A549 (cell line): ENCODE results near the gene TRPV4.

Experiments
- CTCF ChIP-seq: fragments of >200 bp; sonication (Bioruptor Twin); formaldehyde crosslinking; IDR thresholded peaks from 3 replicates; pipeline ENCODE4 v1.5.1; 2016
- HDAC2 ChIP-seq: fragments of 200-600 bp; sonication (generic); IDR thresholded peaks from 2 replicates; pipeline ENCODE4 v1.6.1; 2016
- HOXA7 ChIP-seq: fragments of 250-450 bp; sonication (Bioruptor Pico); IDR thresholded peaks from 2 replicates; pipeline ENCODE4 v1.5.0; 2020; ENCODE audit warnings: mild to moderate bottlenecking, moderate library complexity
- PBX3 ChIP-seq: IDR thresholded peaks from 2 replicates; pipeline ENCODE4 v1.6.1; 2012
- POLR2AphosphoS2 ChIP-seq: conservative IDR thresholded peaks from 2 replicates; pipeline ENCODE4 v1.6.1; 2012; ENCODE audit warnings: low read length, improper control_type of control experiment, inconsistent platforms
- SMC3 ChIP-seq: fragments of >200 bp; sonication (Bioruptor Twin); formaldehyde crosslinking; IDR thresholded peaks from 3 replicates; pipeline ENCODE4 v1.6.1; 2018; ENCODE audit warnings: inconsistent platforms
- TP53 ChIP-seq: fragments of 250-450 bp; sonication (Bioruptor Pico); IDR thresholded peaks from 2 replicates; pipeline ENCODE4 v1.5.0; 2021; ENCODE audit warnings: mild to moderate bottlenecking, moderate library complexity
- ZNF302 ChIP-seq: fragments of 250-450 bp; sonication (Bioruptor Pico); IDR thresholded peaks from 2 replicates; pipeline ENCODE4 v1.9.0; 2021; ENCODE audit warnings: inconsistent platforms, mild to moderate bottlenecking, moderate library complexity
- TF ChIP-seq, protein P1 (sequence below): fragments of 200-600 bp; sonication (generic); IDR thresholded peaks from 2 replicates; pipeline ENCODE4 v1.6.1; 2016; ENCODE audit warnings: antibody characterized with exemption, mild to moderate bottlenecking, moderate library complexity

GRCh38 chr12:109752117-109753053 lies 80.8 kb downstream of the TRPV4 start:
- TF ChIP-seq ZNF302 (CRISPR knock-in tag) (no peak), CTCF (no peak), POLR2AphosphoS2 (no peak), HOXA7 (CRISPR knock-in tag) (no peak), TP53 (CRISPR knock-in tag) (no peak), SMC3 (no peak), HDAC2 (no peak), PBX3 (no peak)
- TF ChIP-seq, protein P1, sequence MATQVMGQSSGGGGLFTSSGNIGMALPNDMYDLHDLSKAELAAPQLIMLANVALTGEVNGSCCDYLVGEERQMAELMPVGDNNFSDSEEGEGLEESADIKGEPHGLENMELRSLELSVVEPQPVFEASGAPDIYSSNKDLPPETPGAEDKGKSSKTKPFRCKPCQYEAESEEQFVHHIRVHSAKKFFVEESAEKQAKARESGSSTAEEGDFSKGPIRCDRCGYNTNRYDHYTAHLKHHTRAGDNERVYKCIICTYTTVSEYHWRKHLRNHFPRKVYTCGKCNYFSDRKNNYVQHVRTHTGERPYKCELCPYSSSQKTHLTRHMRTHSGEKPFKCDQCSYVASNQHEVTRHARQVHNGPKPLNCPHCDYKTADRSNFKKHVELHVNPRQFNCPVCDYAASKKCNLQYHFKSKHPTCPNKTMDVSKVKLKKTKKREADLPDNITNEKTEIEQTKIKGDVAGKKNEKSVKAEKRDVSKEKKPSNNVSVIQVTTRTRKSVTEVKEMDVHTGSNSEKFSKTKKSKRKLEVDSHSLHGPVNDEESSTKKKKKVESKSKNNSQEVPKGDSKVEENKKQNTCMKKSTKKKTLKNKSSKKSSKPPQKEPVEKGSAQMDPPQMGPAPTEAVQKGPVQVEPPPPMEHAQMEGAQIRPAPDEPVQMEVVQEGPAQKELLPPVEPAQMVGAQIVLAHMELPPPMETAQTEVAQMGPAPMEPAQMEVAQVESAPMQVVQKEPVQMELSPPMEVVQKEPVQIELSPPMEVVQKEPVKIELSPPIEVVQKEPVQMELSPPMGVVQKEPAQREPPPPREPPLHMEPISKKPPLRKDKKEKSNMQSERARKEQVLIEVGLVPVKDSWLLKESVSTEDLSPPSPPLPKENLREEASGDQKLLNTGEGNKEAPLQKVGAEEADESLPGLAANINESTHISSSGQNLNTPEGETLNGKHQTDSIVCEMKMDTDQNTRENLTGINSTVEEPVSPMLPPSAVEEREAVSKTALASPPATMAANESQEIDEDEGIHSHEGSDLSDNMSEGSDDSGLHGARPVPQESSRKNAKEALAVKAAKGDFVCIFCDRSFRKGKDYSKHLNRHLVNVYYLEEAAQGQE, result no peak
